ENCODE results near the gene KIZ.

DNA sequence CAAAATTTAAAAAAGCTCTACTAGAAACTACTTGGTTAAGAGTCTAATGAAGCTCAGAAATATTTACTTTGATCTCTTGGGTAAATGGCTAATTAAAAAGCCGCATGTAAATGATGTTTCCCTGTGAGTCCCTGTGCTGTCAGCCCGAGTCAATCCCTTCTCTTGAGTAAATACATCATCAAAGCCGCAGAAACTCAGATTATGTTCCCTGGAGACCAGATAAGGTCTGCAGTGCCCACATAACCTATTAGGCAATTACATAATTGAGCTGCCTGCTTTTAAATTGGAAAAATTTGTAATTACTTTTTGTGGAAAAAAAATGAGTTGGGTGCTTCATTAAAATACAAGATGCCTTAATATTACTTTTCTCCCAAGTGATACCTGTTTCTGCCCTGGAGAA, 83.1 kb downstream of the KIZ start:
- TF ChIP-seq POLR2A (IDR thresholded peaks at IDR 0.05; ENCODE audit: borderline replicate concordance, extremely low read depth, insufficient read depth, insufficient read length): no peak
- no peak for TF ChIP-seq YY1 (IDR thresholded peaks at IDR 0.05; ENCODE audit: extremely low read depth, insufficient replicate concordance, low read depth, low read length)
- TF ChIP-seq CEBPB (IDR thresholded peaks at IDR 0.05; ENCODE audit: low read depth): no peak
- no peak for TF ChIP-seq CTCF (IDR thresholded peaks at IDR 0.05 in 2 of 3, conservative IDR thresholded peaks at IDR 0.05 in 1 of 3; ENCODE audit: borderline replicate concordance in 1 of 3, insufficient read depth in 1 of 3, low read depth in 2 of 3, low read length in 2 of 3)
- TF ChIP-seq EZH2 (IDR thresholded peaks at IDR 0.05): no peak
- no peak for TF ChIP-seq CBX3 (IDR thresholded peaks at IDR 0.05; ENCODE audit: low read depth)
- no peak for TF ChIP-seq RAD21 (IDR thresholded peaks at IDR 0.05; ENCODE audit: low read depth)
- TF ChIP-seq, protein P1, sequence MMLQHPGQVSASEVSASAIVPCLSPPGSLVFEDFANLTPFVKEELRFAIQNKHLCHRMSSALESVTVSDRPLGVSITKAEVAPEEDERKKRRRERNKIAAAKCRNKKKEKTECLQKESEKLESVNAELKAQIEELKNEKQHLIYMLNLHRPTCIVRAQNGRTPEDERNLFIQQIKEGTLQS (IDR thresholded peaks at IDR 0.05): no peak
- TF ChIP-seq ZNF274 (IDR thresholded peaks at IDR 0.05; ENCODE audit: low read depth, low read length): no peak
- TF ChIP-seq POLR2AphosphoS5 (IDR thresholded peaks at IDR 0.05; ENCODE audit: low read depth, low read length): no peak
- TF ChIP-seq EGR1 (IDR thresholded peaks at IDR 0.05; ENCODE audit: low read depth): no peak
- TF ChIP-seq JUND (IDR thresholded peaks at IDR 0.05): no peak
- TF ChIP-seq ZFX (IDR thresholded peaks at IDR 0.05): no peak
